LNCaP clone FGC (cell line): Measurements from ENCODE around the gene SLC6A6.

ENCODE experiments used
- DNase-seq: peaks from one replicate; pipeline ENCODE4 v3.0.0-alpha.2; 2011; ENCODE audit warnings: low read depth
- H3K4me3 ChIP-seq: 2 replicates; pipeline ENCODE4 v1.5.1; 2011; ENCODE audit warnings: mild to moderate bottlenecking, low read depth, low read length, control low read depth
- TF ChIP-seq, protein P1 (sequence below): IDR thresholded peaks from 2 replicates; pipeline ENCODE4 v1.5.1; 2012; ENCODE audit warnings: mild to moderate bottlenecking; ENCODE audit not compliant: control insufficient read depth, insufficient read depth; ENCODE audit errors: extremely low read depth

SLC6A6 gene

GRCh38 chr3:14484741-14485140 lies 82.3 kb downstream of the SLC6A6 start:
- no peak overlapping the region for H3K4me3 ChIP-seq
- DNase-seq = no peak
- TF ChIP-seq, protein P1, sequence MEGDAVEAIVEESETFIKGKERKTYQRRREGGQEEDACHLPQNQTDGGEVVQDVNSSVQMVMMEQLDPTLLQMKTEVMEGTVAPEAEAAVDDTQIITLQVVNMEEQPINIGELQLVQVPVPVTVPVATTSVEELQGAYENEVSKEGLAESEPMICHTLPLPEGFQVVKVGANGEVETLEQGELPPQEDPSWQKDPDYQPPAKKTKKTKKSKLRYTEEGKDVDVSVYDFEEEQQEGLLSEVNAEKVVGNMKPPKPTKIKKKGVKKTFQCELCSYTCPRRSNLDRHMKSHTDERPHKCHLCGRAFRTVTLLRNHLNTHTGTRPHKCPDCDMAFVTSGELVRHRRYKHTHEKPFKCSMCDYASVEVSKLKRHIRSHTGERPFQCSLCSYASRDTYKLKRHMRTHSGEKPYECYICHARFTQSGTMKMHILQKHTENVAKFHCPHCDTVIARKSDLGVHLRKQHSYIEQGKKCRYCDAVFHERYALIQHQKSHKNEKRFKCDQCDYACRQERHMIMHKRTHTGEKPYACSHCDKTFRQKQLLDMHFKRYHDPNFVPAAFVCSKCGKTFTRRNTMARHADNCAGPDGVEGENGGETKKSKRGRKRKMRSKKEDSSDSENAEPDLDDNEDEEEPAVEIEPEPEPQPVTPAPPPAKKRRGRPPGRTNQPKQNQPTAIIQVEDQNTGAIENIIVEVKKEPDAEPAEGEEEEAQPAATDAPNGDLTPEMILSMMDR = no peak

GRCh38 chr3:14485981-14486380 lies 83.6 kb downstream of the SLC6A6 start:
- DNase-seq = no peak
- TF ChIP-seq, protein P1 = no peak
- no peak overlapping the region for H3K4me3 ChIP-seq

GRCh38 chr3:14486460-14486859 lies 84.1 kb downstream of the SLC6A6 start:
- DNase-seq = no peak
- TF ChIP-seq, protein P1 = no peak
- no peak overlapping the region for H3K4me3 ChIP-seq

DNA sequence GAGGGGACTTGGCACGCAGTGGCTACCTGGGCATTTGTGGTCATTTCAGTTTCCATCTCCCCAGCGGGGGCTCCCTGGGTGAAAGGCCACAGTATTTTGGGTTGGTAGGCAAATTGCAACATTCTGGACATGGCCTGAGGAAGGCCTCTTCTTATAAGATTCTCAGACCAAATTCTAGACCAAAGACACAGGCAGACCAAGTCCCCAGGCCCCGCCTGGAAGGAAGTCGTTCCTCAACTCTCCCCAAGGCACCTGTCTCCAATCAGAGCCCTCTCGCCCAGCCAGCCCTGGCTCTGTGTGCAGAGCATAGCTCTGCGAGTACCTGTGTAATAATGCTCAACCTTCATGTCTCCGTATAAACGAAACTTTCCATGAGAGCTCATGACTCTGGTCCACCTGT lies 84.7 kb downstream of the SLC6A6 start:
- H3K4me3 ChIP-seq = no peak overlapping the region
- TF ChIP-seq, protein P1 = no peak
- DNase-seq = no peak

GRCh38 chr3:14487821-14488220 lies 85.4 kb downstream of the SLC6A6 start:
- H3K4me3 ChIP-seq = no peak overlapping the region
- DNase-seq = no peak
- TF ChIP-seq, protein P1 = no peak

GRCh38 chr3:14488286-14489041 lies 86.1 kb downstream of the SLC6A6 start:
- TF ChIP-seq, protein P1 = no peak
- DNase-seq = no peak
- no peak overlapping the region for H3K4me3 ChIP-seq

DNA sequence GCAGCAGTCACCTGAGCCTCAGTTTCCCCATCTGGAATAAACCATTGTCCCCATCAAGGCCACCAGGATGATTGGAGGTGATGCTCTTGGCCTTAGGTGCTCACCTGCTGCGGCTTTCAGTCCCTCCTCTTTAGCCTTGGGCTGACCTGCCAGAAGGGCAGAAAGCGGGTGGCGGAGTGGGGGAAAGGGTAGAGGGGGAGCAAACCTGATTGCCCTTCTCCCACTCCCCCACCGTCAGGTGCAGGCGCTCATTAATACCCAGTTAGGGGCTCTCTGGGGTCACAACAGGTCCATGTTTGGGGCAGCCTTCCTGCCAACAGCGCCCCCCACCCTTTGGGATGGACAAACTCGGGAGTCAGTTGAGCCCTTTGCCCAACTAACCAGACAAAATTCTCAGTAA lies 87.2 kb downstream of the SLC6A6 start:
- no peak overlapping the region for H3K4me3 ChIP-seq
- TF ChIP-seq, protein P1 = no peak
- no peak for DNase-seq
